ENCODE data around the gene PHGDH. TPM values are rescaled to one million over a fixed set of nuclear protein-coding genes. Genes with fewer than 3 reads are reported as not detected.

The PHGDH gene
- total RNA-seq, 1 donor, result 184 TPM

DNA sequence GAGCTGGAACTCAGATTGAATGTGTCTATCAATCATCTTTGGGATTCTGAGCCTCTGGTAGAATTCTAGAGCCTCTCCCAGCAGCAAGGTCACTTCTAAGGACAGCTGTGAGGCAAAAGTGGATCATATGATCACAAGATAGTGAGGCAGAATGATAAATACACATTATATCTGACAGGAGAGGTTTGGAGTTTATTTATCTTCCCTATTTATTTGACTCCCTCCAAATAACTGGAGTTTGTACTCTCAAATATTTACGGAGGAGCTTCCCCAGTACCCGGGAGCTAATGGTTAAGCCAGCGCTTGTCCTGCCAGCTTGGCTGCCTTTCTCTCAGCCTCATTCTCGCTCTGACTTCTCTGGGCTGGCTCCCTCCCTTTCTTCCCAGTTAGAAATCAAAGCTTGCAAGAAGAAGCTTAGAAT, 54.6 kb downstream of the PHGDH start:
- Histone ChIP-seq H3K4me3 (ENCODE audit: insufficient read depth, low read length) (no peak overlapping the region), H3K9me3 (ENCODE audit: low read depth, low read length) (peaks cover 4% of the 10 kb centered on the region), H4K20me1 (ENCODE audit: insufficient read depth, low read length) (no peaks in the 10 kb centered on the region), H3K27me3 (ENCODE audit: insufficient read depth, low read length) (peaks cover 44% of the 10 kb centered on the region), H3K4me1 (ENCODE audit: insufficient read depth, low read length) (no peaks in the 10 kb centered on the region), H3K79me2 (ENCODE audit: insufficient read depth, low read length) (no peaks in the 10 kb centered on the region), H3K36me3 (ENCODE audit: insufficient read depth, low read length) (no peaks in the 10 kb centered on the region), H3K4me2 (ENCODE audit: insufficient read depth, low read length) (no peak overlapping the region), H3K27ac (ENCODE audit: low read depth, low read length) (no peak overlapping the region), H2AFZ (ENCODE audit: low read length) (no peak overlapping the region)
- no peak for TF ChIP-seq CTCF (IDR thresholded peaks at IDR 0.05; ENCODE audit: extremely low read depth, low read depth, low read length)
- DNase-seq (ENCODE audit: insufficient read length, low spot score, missing footprints), result no peak

- Histone ChIP-seq H3K27ac (ENCODE audit: low read depth, low read length) (no peak overlapping the region), H3K79me2 (ENCODE audit: insufficient read depth, low read length) (no peaks in the 10 kb centered on the region), H4K20me1 (ENCODE audit: insufficient read depth, low read length) (no peaks in the 10 kb centered on the region), H3K9me3 (ENCODE audit: low read depth, low read length) (peaks cover 4% of the 10 kb centered on the region), H3K36me3 (ENCODE audit: insufficient read depth, low read length) (no peaks in the 10 kb centered on the region), H3K27me3 (ENCODE audit: insufficient read depth, low read length) (peaks cover 50% of the 10 kb centered on the region), H3K4me3 (ENCODE audit: insufficient read depth, low read length) (no peak overlapping the region), H3K4me2 (ENCODE audit: insufficient read depth, low read length) (no peak overlapping the region), H2AFZ (ENCODE audit: low read length) (no peak overlapping the region), H3K4me1 (ENCODE audit: insufficient read depth, low read length) (no peaks in the 10 kb centered on the region)
- DNase-seq (ENCODE audit: insufficient read length, low spot score, missing footprints), result no peak
- no peak for TF ChIP-seq CTCF (IDR thresholded peaks at IDR 0.05; ENCODE audit: extremely low read depth, low read depth, low read length)
These were observed 55.8 kb downstream of the PHGDH start for GRCh38 chr1:119767486-119767885.

DNA sequence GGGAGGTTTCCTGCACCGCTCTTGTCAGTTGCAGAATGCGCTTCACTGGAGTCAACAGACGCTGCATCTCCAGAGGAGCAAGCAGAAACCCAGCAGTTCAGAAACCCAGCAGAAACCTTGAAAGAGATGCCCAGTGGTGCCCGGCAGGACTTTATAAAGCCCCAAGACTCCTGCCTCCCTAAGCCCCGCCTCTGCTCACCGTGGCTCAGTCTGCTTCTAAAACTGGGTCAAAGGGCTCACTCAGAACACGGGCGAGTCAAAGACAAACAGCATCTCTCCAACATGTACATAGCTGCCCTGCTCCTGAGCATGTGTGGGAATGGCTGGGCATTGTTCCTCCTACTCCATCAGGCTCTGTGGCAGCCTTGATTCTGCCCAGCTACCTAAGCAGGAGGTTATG, 57.0 kb downstream of the PHGDH start, which contains the start of gene HMGCS2:
Gene HMGCS2 (minus strand): TSS at position 128 of the 400 bp plus-strand sequence. CDS start 61 bp downstream, at position 67.
- peaks cover 6% of the 10 kb centered on the region for H3K4me1 ChIP-seq (ENCODE audit: insufficient read depth, low read length)
- H3K27me3 ChIP-seq (ENCODE audit: insufficient read depth, low read length), result peaks cover 45% of the 10 kb centered on the region
- no peak within 1 kb of the TSS for H3K4me2 ChIP-seq (ENCODE audit: insufficient read depth, low read length)
- H3K9me3 ChIP-seq (ENCODE audit: low read depth, low read length), result peaks cover 4% of the 10 kb centered on the region
- no peak within 1 kb of the TSS for H3K4me3 ChIP-seq (ENCODE audit: insufficient read depth, low read length)
- no peaks in the 10 kb centered on the region for H3K79me2 ChIP-seq (ENCODE audit: insufficient read depth, low read length)
- no peak within 1 kb of the TSS for H3K27ac ChIP-seq (ENCODE audit: low read depth, low read length)
- H3K36me3 ChIP-seq (ENCODE audit: insufficient read depth, low read length), result no peaks in the 10 kb centered on the region
- H4K20me1 ChIP-seq (ENCODE audit: insufficient read depth, low read length), result no peaks in the 10 kb centered on the region
- TF ChIP-seq CTCF (IDR thresholded peaks at IDR 0.05; ENCODE audit: extremely low read depth, low read depth, low read length), result no peak
- DNase-seq (ENCODE audit: insufficient read length, low spot score, missing footprints), result no peak
- no peak within 1 kb of the TSS for H2AFZ ChIP-seq (ENCODE audit: low read length)

DNA sequence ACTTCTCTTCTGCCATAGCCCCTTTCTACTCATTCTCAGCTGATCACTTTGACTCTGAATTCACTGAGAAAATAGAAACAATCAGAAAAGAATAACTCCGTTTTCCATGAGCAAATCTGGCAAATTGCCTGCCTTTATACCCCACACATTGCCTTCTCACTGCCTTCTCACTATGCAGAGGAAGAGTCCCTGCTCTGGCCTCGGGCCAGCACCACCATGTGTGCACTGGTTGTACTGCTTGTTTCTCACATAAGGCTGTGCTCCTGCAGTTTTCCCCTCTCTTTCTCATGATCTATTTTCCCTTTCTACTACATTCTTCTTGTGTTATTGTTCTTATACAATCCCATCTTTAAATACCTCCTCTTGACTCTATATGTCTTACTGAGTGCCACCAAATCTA, 59.3 kb downstream of the PHGDH start:
- Histone ChIP-seq H3K9me3 (ENCODE audit: low read depth, low read length) (no peaks in the 10 kb centered on the region), H2AFZ (ENCODE audit: low read length) (no peak overlapping the region), H3K36me3 (ENCODE audit: insufficient read depth, low read length) (no peaks in the 10 kb centered on the region), H4K20me1 (ENCODE audit: insufficient read depth, low read length) (no peaks in the 10 kb centered on the region), H3K4me1 (ENCODE audit: insufficient read depth, low read length) (peaks cover 11% of the 10 kb centered on the region), H3K27me3 (ENCODE audit: insufficient read depth, low read length) (peaks cover 40% of the 10 kb centered on the region), H3K27ac (ENCODE audit: low read depth, low read length) (no peak overlapping the region), H3K79me2 (ENCODE audit: insufficient read depth, low read length) (no peaks in the 10 kb centered on the region), H3K4me2 (ENCODE audit: insufficient read depth, low read length) (no peak overlapping the region), H3K4me3 (ENCODE audit: insufficient read depth, low read length) (no peak overlapping the region)
- TF ChIP-seq CTCF (IDR thresholded peaks at IDR 0.05; ENCODE audit: extremely low read depth, low read depth, low read length), result no peak
- DNase-seq (ENCODE audit: insufficient read length, low spot score, missing footprints), result no peak

Measured in osteoblast (primary cell).